Gastrocnemius medialis (tissue), 4 donors: ENCODE measurements around the gene ERAP2.

ENCODE experiments used
- POLR2A ChIP-seq, 2 donors: fragments of 450-650 bp; IDR thresholded peaks; one replicate each; pipeline ENCODE4 v1.6.1; 2017; ENCODE audit warnings: antibody characterized with exemption in 2 of 2, mild to moderate bottlenecking in 2 of 2, moderate library complexity in 2 of 2
- TF ChIP-seq, protein P1 (sequence below), 5 experiments: fragments of 450-650 bp in 3 of 5; fragments of 200-600 bp in 2 of 5; sonication (generic) in 2 of 5; IDR thresholded peaks in 4 of 5; conservative IDR thresholded peaks in 1 of 5; 1 replicate in 4 of 5; 2 replicates in 1 of 5; pipeline ENCODE4 v1.5.1; 2016 to 2019; ENCODE audit warnings: antibody characterized with exemption in 5 of 5, mild to moderate bottlenecking in 3 of 5, moderate library complexity in 3 of 5

DNA sequence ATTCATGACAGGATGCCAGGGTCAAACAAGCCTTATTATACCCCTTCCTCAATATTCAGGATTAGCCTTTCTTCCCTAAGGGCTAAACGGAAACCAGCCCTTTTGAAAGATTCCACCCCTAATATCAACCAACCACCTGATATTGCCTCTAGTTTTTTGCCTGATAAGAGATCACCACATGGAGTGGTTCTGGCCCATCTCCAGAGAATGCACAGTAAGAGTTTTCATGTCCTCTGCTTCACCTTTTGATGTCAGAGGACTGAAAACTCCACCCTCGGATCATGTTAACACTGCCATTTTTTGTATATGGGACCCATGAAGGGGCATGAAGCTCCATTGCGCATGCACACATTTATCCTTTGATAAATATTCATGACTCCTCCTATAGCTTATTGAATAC, 53.8 kb downstream of the ERAP2 start:
- TF ChIP-seq, protein P1, sequence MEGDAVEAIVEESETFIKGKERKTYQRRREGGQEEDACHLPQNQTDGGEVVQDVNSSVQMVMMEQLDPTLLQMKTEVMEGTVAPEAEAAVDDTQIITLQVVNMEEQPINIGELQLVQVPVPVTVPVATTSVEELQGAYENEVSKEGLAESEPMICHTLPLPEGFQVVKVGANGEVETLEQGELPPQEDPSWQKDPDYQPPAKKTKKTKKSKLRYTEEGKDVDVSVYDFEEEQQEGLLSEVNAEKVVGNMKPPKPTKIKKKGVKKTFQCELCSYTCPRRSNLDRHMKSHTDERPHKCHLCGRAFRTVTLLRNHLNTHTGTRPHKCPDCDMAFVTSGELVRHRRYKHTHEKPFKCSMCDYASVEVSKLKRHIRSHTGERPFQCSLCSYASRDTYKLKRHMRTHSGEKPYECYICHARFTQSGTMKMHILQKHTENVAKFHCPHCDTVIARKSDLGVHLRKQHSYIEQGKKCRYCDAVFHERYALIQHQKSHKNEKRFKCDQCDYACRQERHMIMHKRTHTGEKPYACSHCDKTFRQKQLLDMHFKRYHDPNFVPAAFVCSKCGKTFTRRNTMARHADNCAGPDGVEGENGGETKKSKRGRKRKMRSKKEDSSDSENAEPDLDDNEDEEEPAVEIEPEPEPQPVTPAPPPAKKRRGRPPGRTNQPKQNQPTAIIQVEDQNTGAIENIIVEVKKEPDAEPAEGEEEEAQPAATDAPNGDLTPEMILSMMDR (IDR thresholded peaks at IDR 0.05 in 4 of 5, conservative IDR thresholded peaks at IDR 0.05 in 1 of 5), result no peak
- TF ChIP-seq POLR2A (IDR thresholded peaks at IDR 0.05), result no peak
